HG02798 (cell line): ENCODE data around the gene PRKN.

Source experiments
- ATAC-seq: cut with Tn5 transposase; IDR thresholded peaks from one replicate; pipeline ENCODE4 v1.9.1; 2021; ENCODE audit warnings: mild to moderate bottlenecking; ENCODE audit not compliant: unreplicated experiment, poor library complexity

Gene PRKN

DNA sequence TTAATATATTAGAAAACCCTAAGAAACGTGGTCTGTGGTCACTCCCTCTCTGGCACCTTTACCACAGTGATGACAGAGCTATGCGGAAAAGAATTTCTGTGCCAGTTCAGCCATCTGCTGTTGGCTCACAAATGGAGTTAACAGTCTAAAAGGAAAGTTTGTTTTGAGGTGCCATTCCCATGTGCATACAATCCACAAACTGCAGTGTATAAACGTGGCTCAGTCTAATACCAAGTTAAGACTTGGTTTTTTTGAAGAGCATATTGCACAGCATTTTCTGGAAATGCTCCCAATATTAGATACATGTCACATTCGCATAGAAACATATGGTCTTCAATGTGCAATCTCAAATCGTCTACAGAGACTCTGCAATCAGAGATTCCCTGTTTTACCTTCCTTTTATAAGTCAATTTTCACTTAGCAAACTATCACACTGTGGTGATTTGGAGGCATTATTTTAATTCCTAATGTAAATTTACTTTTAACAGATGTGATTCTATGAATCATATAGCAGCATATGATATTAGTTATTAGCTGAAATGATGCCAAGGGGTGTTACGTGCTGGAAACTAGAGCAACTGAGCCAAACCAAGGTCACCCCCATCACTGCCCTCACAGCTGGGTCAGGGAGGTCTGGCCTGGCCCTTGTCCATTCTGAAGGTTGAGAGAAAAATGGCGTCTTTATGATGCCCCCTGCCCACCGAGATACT, 383.5 kb downstream of the PRKN start:
- no peak for ATAC-seq

DNA sequence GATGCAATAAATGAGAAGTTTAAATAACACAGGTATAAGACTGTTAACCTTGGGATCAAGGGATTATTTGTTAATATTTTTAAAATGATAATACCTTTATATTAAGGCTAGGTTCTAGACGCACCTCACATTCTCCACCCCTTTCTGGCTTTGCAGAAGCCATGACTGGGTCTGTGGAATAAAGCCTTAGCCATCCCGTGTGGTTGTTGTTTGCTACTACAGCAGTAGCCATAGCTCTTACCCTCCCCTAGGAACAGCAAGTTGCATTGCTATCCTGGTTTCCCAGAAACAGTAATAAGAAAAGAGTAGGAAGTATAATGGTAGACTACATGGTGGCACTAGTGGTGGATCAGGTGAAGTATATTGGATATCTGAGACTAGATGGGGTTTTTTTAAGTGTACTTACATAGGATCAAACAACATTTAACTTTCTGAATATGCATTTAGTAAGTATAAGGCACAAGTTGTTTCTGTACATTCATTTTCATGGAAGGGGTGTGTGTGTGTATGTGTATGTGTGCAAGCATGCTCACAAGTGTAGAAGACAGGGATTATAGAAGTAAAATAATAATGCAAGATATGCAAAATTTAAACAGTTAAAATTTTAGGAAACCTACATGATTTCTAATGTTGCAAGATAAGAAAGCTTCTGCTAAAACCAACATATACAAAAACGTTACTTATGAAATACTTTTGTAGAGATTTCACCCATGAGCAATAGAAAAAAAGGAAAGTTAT, 384.2 kb downstream of the PRKN start:
- no peak for ATAC-seq

DNA sequence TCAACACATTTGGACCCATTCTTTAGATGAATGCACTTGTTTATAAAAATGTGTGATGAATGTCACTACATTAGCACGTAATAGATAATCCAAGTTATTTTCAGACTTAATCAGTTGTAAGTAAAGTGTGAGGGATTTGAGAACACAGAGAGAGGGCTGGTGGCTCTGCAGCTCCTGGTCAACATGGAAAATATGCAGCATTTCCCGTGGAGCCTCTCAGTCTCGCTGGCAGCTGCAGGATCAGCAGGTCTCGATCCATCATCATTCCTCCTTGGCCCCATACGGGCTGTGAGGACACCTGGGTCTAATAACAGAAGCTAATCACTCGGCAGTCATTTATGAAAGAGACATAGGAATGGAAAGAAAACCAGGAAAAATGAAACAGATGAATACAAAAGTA, 390.2 kb downstream of the PRKN start:
- ATAC-seq: no peak

DNA sequence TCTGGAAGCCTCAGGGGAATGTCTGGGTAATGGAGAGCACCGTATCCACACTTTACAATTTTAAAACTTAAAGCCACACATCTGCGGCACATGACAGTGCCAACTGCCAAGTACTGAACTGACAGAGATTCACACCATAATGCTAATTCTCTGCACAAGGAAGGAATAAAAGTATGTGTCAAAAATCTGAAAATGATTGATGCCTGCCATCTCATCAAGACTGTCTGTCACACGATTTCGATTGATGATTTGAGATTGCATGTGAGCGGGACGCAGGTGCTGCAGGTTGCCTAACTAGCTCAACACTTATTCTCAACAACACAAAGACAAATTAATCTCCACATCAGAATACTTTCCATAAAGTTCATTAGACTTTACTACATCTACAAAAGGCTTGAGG, 391.2 kb downstream of the PRKN start:
- no peak for ATAC-seq

DNA sequence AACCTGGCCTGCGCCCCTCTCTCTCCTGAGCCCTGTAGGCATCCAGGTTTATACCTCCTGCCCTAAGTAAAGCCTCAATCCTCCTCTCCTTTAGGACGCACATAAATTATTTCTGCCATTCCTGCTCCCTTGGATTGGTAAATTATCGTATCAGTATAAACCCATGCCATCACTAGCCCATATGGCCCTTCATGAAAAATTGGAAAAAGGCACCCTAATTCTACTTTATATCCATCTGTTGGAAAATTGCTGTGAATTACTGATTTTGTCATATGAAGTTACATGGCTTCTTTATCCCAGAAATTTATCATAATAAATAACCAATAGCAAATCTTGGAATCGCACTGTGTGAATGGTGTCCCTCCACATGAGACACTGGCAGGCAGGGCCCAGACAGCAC, 395.2 kb downstream of the PRKN start:
- ATAC-seq: no peak

DNA sequence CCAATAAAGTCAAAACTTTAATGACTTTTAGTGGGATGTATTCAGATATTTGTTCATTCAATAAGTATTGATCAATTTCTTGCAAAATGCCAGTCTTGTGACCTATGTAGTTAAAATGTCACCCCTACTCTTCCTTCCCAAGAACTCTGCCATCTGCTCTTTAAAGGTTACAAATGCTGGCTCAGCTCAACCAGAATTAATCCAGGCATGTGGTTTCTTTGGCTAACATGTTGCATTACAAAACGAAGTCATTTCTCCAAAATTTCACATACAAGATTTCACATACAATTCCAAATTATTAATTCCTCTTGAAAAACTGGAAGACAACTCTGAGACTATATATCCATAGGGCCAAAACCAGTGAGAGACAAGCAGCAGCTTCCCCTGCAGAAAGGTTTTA, 395.7 kb downstream of the PRKN start:
- no peak for ATAC-seq

DNA sequence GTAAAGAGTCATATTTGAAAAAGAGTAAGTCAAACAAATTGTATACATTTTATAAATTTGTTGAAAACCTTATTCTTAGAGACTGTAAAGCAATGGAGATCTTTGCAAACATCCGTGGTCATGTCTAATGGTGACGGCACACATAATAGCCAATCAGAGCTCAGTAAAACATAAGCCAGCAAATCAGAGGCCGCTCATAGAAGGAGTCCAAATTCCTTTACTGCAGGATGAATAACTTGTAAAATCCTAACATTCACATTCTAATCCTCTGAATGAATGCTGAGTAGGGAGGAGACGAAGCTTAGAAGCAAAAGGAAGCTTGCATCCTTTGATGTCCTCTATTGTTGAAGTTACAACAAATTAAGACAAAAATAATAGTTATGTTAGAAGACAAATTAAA, 401.7 kb downstream of the PRKN start:
- ATAC-seq: no peak

DNA sequence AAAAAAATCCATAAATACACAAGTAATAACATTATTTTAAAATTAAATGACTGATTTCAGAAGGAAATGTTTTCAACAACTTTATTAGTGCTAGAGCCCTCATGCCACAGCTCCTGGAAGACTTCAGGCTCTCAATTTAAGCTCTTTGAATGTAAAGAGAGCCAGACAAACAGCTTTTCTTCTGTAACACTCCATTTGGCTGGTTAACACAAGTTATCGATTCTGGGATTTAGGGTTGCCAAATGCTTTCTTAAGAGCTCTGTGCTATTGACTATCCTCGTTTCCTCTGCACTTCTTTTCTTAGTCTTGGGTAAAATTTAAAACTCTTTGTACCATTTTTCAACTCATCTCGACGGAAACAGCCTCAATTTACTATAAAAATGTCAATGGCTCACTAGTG, 402.5 kb downstream of the PRKN start:
- no peak for ATAC-seq

DNA sequence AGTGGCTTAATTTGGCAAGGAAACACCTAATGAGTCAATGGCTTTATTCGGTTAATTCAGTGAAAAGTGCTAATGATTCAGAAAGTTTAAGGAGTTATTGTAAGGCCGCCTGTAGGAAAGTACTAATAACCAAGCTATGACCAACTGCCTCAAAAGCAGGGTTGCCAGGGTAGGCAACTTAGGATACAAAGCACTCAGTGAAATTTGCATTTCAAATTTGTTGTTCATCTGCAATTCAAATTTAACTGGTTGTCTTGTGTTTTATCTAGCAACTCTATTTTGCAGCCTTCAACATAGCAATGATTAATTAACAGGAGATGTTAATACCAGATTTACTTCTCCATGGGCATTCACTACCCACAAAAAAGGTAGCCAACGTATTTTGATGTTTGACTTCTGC, 412.3 kb downstream of the PRKN start:
- ATAC-seq: no peak

DNA sequence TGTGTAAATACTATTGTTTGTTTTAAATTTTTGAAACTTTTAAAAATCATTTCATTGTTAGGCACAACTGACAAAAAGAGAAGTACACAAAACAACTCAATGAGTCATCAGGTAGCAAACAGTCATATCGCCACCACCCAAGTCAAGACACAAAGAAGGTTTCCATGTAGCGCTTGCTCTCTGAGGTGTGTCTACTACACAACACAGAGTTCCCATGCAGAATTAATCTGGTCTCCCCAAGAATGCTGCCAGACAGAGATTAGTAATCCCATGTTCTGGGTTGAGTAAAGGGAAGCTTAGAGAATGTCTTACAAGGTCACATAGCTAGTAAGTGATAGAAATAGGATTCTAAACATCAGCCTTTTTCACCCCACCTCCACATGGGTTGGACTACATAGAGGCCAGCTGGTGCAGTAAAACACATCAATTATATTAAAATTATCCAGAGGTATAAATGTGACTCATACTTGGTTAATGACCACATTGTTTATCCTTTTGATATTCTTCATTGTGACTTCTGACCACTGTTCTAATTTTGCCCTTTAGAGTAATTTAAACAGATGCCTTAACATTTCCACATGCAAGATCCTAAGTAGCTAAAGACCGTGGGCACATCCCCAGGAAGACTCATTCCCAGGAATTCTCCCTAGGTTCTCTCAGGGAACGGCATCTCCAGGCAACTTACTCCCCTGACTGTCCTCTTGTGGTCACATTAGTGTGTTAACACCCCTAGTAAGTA, 413.5 kb downstream of the PRKN start:
- no peak for ATAC-seq

DNA sequence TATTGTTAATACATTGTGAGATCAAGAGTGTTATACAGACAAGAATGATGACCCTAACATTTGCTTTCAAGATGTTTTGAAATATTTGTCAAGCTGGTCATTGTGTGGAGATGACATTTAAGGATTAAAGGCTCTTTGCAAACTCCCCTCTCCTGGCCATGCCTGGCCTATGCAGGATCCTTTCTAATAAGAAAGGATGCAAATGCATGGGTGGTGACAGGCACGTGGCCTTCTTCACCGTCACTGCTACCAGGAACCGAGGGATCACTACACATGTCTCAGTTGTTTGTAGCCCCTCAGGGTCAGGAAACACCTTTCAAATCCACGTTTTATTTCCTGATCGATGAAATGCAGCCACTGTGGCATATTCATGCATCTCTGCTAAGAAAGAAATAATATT, 419.7 kb downstream of the PRKN start:
- ATAC-seq: no peak

DNA sequence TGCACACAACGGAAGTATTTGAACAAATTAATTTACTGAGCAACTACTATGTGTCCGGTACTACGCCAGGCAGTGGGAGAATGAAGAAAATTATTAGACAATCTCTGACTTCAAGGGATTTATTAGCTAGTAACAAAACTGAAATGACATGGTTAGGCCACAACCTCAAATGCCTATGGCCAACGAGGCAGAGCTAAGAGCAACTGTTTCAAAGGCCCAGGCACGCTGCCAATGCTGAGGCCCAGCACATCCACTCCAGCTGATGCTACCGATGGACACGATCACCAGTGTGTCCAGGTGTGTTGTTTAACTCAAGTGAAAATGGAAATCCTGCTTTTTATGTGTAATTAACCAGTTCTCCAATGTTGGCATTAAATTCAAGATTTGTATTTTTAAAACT, 420.9 kb downstream of the PRKN start:
- no peak for ATAC-seq

DNA sequence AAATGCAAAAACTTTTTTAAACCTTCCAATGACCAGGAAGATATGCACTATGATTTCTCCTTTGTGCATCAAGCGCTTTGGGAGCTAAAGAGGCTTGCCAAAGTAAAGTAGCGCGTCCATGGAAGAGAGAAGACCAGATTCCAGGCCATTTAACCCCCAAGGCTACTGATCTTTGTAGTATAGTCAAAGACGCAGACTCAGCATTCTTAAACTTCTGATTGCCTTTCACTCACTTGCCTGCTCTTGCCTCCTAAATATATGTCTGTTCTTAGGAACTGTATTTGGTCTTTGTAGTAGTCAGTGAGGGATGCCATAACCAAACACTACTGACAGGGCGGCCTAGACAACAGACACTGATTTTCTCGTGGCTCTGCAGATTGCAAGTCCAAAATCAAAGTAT, 426.4 kb downstream of the PRKN start:
- ATAC-seq: no peak

DNA sequence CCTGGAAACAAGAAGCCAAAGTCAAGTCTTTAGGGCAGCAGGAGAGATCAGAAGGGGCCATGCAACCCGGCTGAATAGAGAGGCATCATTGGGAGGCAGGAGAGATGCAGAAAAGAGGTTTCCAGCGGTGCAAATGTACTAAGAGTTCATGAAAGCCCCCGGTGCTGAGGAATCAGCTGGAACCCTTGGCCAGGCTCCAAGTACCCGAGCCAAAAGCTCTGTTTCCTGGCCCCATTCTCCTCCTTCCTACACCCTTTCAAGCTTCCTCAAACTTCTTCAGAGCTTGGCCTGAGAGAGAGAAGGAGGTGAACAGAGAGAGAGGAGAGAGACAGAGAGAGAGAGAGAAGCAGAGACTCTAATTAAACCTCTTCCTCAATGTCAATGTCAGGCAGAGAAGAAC, 433.5 kb downstream of the PRKN start:
- no peak for ATAC-seq

DNA sequence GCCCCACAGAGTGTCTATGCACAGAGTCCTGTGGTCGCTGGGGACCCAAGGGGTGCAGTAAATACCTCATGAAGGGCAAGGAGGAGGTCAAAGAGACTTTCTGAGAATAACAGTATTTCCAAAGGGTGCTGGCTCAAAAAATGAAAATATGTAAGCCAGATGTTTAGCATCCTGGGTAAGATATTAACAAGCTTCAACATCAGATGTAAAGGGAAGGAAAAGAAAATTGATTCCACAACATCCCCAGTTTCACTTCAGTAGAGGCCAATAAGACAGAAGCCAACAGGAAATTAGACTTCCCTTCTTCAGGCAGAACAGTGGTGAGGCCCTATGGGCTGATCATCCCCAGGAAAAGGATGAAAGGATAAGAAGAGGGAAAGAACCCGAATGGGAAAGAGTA, 434.7 kb downstream of the PRKN start:
- no peak for ATAC-seq

DNA sequence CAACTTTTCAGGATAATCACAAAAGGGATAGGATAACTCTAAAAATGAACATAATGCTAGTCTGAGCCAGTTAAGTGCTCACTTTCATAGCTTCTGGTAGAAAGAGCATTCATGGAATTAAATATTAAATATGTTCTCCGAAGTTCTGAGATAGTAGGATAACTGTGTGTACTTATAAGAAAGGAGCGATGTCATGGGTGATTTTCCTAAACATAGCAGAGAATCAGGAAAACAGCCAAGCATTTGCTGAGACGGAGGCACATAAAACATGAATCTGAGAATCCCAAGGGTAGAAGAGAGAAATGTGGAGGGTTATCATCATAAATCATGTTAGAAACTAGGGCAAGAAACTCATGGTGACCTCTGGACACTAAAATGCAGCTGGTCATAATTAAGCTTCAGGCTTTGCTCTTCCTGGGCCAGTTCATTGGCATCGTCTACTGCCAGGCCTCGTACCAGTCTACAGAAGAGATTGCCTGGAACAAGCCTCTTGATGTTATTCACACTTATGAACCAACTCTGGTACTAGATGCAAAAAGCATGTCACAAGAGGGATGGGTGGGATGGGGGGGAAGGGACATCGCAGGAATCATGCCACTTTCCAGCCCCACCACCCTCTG, 436.6 kb downstream of the PRKN start:
- no peak for ATAC-seq

DNA sequence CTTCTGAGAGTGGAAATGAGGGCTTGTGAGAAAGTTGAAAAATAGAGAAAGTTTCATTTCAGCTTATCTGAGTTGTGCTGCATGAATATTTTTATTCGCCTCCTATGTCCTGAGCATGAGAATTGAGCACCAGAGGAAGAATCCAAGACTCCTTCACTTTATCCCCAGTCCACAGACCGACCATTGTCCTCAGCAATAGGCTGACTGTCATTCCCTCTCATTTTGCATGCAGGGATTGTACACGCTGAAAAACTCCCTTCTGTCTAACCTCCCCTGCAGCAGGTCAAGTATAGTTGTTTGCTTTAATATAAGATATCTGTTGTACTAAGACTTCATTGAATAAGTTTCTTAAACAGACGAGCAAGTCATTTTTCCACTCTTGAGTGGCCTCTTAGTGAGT, 437.6 kb downstream of the PRKN start:
- no peak for ATAC-seq

DNA sequence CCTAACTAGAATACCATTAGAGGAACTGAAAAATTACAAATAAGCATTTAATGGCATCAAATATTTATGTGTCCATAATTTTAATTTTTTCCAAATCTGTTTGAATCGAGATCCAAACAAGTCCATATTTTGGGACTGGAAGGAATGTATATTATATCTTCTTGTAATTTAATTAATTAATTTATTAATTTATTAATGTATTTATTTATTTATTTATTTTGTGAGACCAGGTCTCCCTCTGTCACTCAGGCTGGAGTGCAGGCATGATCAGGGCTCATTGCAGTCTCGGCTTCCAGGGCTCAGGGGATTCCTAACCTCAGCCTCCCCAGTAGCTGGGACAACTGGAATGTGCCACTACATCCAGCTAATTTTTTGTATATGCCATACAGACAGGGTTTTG, 453.6 kb downstream of the PRKN start:
- no peak for ATAC-seq

DNA sequence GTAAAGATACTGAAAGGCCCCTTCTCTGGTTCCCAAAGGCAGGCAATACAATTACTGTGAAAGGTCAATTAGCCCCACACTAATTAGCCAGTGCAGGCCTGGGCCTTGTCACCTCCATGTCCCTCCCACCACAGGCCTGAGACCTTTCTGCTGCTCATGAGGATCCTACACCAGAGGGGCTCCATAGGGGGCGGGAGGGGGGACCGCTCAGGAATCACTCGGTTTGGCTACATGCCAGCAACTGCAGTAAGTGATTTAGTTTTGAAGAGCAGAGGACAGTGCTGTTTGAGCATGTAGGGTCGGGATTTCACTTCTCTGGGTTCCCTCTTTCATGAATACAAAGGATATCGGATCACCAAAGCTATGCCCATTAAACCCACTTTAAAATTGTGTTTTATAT, 455.6 kb downstream of the PRKN start:
- ATAC-seq: no peak

DNA sequence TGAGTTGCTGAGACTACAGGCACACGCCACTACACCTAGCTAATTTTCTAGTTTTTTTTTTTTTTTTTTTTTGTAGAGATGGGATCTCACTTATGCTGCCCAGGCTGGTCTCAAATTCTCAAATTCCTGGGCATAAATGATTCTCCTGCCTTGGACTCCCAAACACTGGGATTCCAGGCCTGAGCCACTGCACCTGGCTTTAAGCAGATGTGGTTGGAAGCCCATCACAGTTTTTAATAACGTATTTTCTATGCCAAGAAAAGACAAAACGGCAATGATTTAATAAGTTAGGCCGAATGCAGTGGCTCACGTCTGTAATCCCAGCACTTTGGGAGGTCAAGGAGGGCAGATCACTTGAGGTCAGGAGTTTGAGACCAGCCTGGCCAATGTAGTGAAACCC, 456.6 kb downstream of the PRKN start:
- no peak for ATAC-seq

DNA sequence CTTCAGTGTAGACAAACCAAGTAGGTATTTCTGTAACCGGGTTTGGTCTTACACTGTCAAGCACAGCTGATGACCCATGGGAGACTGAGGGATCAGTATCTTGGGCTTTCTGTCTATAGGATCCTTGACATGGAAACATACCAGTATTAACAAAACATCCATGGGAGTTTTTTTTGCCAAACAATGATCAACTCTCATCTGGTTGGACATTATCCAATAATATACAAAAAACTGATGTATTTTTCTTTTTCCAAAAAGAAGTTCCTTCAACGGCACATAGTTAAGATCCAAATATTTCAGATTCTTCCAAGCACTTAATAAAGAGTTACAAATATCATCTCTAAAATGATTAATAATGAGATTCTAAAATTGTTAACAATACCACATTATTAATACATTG, 459.9 kb downstream of the PRKN start:
- ATAC-seq: no peak
